ENCODE results near the gene MICALL2. TPM values are rescaled to one million over a fixed set of nuclear protein-coding genes. Genes with fewer than 3 reads are reported as not detected.

MICALL2 gene
- polyA plus RNA-seq, 1 of the 3 experiments (the other 2 are of a cell fraction), result 38.8 TPM

GRCh38 chr7:1475991-1476390, 16.7 kb upstream of the MICALL2 start (continued):
- TF ChIP-seq FOSL2 (IDR thresholded peaks at IDR 0.05; ENCODE audit: borderline replicate concordance, low read depth) (no peak), ZBTB33 (IDR thresholded peaks at IDR 0.05; ENCODE audit: borderline replicate concordance, low read depth) (no peak)

- Histone ChIP-seq H3K9me3 (no peaks in the 10 kb centered on the region), H3K36me3 (replicated peaks in 1 of 2; ENCODE audit: control insufficient read depth in 1 of 2, insufficient read depth in 2 of 2, low read length in 1 of 2) (peaks cover 30 to 91% of the 10 kb centered on the region in 2 experiments), H3K9me2 (no peaks in the 10 kb centered on the region), H3K9ac (no peak overlapping the region), H3K4me3 (ENCODE audit: low read depth in 2 of 2, low read length in 1 of 2) (no peak overlapping the region), H3K4me2 (no peak overlapping the region), H3K79me2 (ENCODE audit: insufficient read depth) (no peaks in the 10 kb centered on the region), H3K4me1 (ENCODE audit: control insufficient read depth in 1 of 2, insufficient read depth in 2 of 2, low read depth in 1 of 2, low read length in 1 of 2) (no peaks in the 10 kb centered on the region; a peak in 1 of 4 replicates), H4K20me1 (ENCODE audit: insufficient read depth) (peaks cover 18% of the 10 kb centered on the region), H3K27ac (ENCODE audit: low read depth in 2 of 2, low read length in 1 of 2) (no peak overlapping the region), H2AFZ (ENCODE audit: low read depth) (no peak overlapping the region), H3K27me3 (ENCODE audit: insufficient read depth) (no peaks in the 10 kb centered on the region), H3F3A (replicated peaks; ENCODE audit: insufficient read depth) (no peaks in the 10 kb centered on the region)
- ChIA-PET CTCF (interaction anchor here (0.7 to 5.2 kb wide), 15 partner anchors 10 to 292 kb away, joined by 3 to 108 read pairs (median 16); partner anchors contain the start of genes MICALL2 and TMEM184A), POLR2A (interaction anchor here (2.2 kb wide), 1 partner anchor 13 kb away, joined by 6 read pairs; no protein-coding TSS in a partner anchor)
- TF ChIP-seq MAX (IDR thresholded peaks at IDR 0.05; ENCODE audit: low read depth) (no peak), FOSL2 (IDR thresholded peaks at IDR 0.05; ENCODE audit: borderline replicate concordance, low read depth) (no peak)
- DNase-seq, result no peak
- 94% methylated on average over 17 of the region's 17 CpGs for WGBS (ENCODE audit: low lambda C conversion rate)
These were observed 16.1 kb upstream of the MICALL2 start for GRCh38 chr7:1475393-1475792.

GRCh38 chr7:1474736-1475135, 15.5 kb upstream of the MICALL2 start:
- Histone ChIP-seq H3K36me3 (replicated peaks in 1 of 2; ENCODE audit: control insufficient read depth in 1 of 2, insufficient read depth in 2 of 2, low read length in 1 of 2) (peaks cover 23 to 91% of the 10 kb centered on the region in 2 experiments), H3K9me2 (no peaks in the 10 kb centered on the region), H4K20me1 (ENCODE audit: insufficient read depth) (peaks cover 18% of the 10 kb centered on the region), H3K4me1 (ENCODE audit: control insufficient read depth in 1 of 2, insufficient read depth in 2 of 2, low read depth in 1 of 2, low read length in 1 of 2) (no peaks in the 10 kb centered on the region; a peak in 1 of 4 replicates), H3K9ac (no peak overlapping the region), H3K27me3 (ENCODE audit: insufficient read depth) (no peaks in the 10 kb centered on the region), H3K4me2 (no peak overlapping the region), H3K9me3 (no peaks in the 10 kb centered on the region), H3K79me2 (ENCODE audit: insufficient read depth) (no peaks in the 10 kb centered on the region), H3F3A (replicated peaks; ENCODE audit: insufficient read depth) (no peaks in the 10 kb centered on the region), H3K4me3 (ENCODE audit: low read depth in 2 of 2, low read length in 1 of 2) (no peak overlapping the region), H2AFZ (ENCODE audit: low read depth) (no peak overlapping the region), H3K27ac (ENCODE audit: low read depth in 2 of 2, low read length in 1 of 2) (no peak overlapping the region)
- WGBS (ENCODE audit: low lambda C conversion rate), result 93% methylated on average over 22 of the region's 24 CpGs
- ChIA-PET POLR2A (interaction anchor here (1.0 to 2.2 kb wide), 2 partner anchors 9 to 14 kb away, joined by 4 to 6 read pairs; no protein-coding TSS in a partner anchor), CTCF (interaction anchor here (0.6 to 5.2 kb wide), 57 partner anchors 9 to 397 kb away, joined by 3 to 108 read pairs (median 5); partner anchors contain the start of genes MICALL2 and TMEM184A)
- no peak for DNase-seq
- no peak for TF ChIP-seq TCF12 (IDR thresholded peaks at IDR 0.05)
- TF ChIP-seq CTCF (IDR thresholded peaks at IDR 0.05), result no peak
- TF ChIP-seq TAF1 (IDR thresholded peaks at IDR 0.05; ENCODE audit: borderline replicate concordance, low read depth, low read length), result no peak
- TF ChIP-seq MAX (IDR thresholded peaks at IDR 0.05; ENCODE audit: low read depth), result no peak
- TF ChIP-seq CHD2 (IDR thresholded peaks at IDR 0.05; ENCODE audit: low read length, partially characterized antibody), result no peak
- TF ChIP-seq EZH2phosphoT487 (IDR thresholded peaks at IDR 0.05; ENCODE audit: borderline replicate concordance, low read depth), result no peak
- no peak for TF ChIP-seq REST (IDR thresholded peaks at IDR 0.05; ENCODE audit: low read depth, low read length)
- no peak for TF ChIP-seq NRF1 (IDR thresholded peaks at IDR 0.05; ENCODE audit: low read depth, low read length)
- no peak for TF ChIP-seq GATA2 (CRISPR knock-in tag; IDR thresholded peaks at IDR 0.05)
- TF ChIP-seq RFX5 (IDR thresholded peaks at IDR 0.05; ENCODE audit: low read length), result no peak

All from SK-N-SH (cell line).